ENCODE measurements around the gene NOP58. TPM values are rescaled to one million over a fixed set of nuclear protein-coding genes. Genes with fewer than 3 reads are reported as not detected.
"Not testable (repeated sequence)": the region's sequence is repeated elsewhere in the genome, so short reads cannot be mapped to it uniquely, and the experiment has no call there.

Gene NOP58
- total and polyA plus RNA-seq, 11 donors, result 12.9 to 32.6 (median 21.7) TPM

DNA sequence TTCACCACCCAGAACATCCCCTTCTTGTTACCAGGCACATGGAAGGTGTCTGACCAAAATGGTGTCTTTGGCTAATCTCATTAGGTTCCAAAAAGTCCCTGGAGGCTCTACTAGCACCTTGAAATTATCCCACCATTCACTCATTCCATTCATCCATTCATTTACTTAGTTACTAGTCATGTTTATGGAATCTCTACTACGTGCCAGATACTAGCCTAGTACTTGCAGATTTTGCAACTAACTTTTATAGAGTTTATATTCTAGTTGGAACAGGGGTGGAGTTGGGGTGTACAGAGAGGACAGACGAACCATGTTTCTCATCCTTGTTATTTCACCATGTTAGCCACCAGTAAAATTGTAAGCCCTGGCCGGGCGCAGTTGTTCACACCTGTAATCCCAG, 4.0 kb upstream of the NOP58 start:
- no peak for TF ChIP-seq POLR2A (IDR thresholded peaks at IDR 0.05)
- TF ChIP-seq, protein P1, sequence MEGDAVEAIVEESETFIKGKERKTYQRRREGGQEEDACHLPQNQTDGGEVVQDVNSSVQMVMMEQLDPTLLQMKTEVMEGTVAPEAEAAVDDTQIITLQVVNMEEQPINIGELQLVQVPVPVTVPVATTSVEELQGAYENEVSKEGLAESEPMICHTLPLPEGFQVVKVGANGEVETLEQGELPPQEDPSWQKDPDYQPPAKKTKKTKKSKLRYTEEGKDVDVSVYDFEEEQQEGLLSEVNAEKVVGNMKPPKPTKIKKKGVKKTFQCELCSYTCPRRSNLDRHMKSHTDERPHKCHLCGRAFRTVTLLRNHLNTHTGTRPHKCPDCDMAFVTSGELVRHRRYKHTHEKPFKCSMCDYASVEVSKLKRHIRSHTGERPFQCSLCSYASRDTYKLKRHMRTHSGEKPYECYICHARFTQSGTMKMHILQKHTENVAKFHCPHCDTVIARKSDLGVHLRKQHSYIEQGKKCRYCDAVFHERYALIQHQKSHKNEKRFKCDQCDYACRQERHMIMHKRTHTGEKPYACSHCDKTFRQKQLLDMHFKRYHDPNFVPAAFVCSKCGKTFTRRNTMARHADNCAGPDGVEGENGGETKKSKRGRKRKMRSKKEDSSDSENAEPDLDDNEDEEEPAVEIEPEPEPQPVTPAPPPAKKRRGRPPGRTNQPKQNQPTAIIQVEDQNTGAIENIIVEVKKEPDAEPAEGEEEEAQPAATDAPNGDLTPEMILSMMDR (IDR thresholded peaks at IDR 0.05), result no peak
- peaks cover 0 to 9% (median under 1%) of the 10 kb centered on the region in 12 donors for H3K4me1 ChIP-seq
- H3K36me3 ChIP-seq, result no peaks in the 10 kb centered on the region
- DNase-seq, result no peak
- no peaks in the 10 kb centered on the region for H3K27me3 ChIP-seq
- intact Hi-C loops (cut with DNase I), result no loop called here
- H3K9me3 ChIP-seq, result no peaks in the 10 kb centered on the region
- H3K27ac ChIP-seq, result no peak overlapping the region
- 50 to 84% (median 76%) methylated on average over 4 of the region's 4 CpGs for WGBS, 4 donors
- H3K4me3 ChIP-seq, result no peak overlapping the region
- ATAC-seq, result no peak

DNA sequence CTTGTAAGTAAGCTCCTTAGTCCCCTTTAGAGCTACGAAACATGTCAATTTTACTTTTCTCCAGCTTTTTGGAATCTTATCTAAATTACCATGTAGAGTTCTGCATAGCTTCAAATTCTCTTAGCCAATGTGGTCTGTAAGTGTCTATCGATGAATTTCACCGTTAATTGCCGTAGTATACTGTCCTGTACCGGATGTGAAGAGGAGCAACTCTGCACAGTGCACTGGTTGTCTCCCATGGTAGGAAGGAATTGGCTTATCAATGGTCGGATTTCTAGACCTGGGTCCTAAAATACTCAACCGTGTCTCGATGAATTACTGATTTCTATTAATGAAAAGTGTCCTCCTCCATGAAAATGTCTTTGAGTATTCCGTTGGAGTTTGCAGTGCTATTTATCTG, 1.9 kb downstream of the NOP58 start:
- ATAC-seq (no peak), DNase-seq (no peak)
- no peaks in the 10 kb centered on the region for H3K27me3 ChIP-seq
- no peaks in the 10 kb centered on the region for H3K36me3 ChIP-seq
- TF ChIP-seq POLR2A (IDR thresholded peaks at IDR 0.05), result no peak
- TF ChIP-seq, protein P1 (IDR thresholded peaks at IDR 0.05), result no peak
- intact Hi-C loops (cut with DNase I), result loop anchor here in 1 of 10 donors (5.0 kb wide), 1 partner anchor 110 kb away; the partner anchor contains the start of gene BMPR2
- peaks cover 0 to 49% (median 17%) of the 10 kb centered on the region in 12 donors for H3K4me1 ChIP-seq
- peak overlapping the region in 11 of 12 donors; percentile 69 to 98 (median 81) for H3K4me3 ChIP-seq
- H3K9me3 ChIP-seq, result peaks cover 0 to 4% (median 0%) of the 10 kb centered on the region in 12 donors
- WGBS, 4 donors, result 27 to 33% (median 30%) methylated on average over 9 of the region's 9 CpGs
- H3K27ac ChIP-seq, result peak overlapping the region in 1 of 12 donors; percentile 99

DNA sequence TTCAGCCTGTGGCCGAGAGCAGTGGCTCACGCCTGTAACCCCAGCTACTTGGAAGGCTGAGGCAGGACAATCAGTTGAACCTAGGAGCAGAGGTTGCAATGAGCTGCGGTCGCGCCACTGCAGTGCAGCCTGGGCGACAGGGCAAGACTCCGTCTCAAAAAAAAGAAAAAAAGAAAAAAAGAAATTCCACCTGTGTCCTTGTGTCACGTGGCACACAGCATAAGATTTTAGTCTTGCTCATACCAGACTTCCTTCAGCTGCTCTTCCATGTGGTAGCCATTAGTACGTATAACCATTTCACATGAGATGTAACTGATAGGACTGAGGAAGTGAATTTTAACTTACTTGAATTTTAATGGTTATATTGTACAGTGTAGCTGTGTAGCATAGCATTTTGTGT, 4.0 kb downstream of the NOP58 start:
- ATAC-seq, result no peak
- WGBS, 4 donors, result 78 to 85% (median 79%) methylated on average over 9 of the region's 9 CpGs
- H3K4me1 ChIP-seq, result peaks cover 0 to 56% (median 20%) of the 10 kb centered on the region in 12 donors

DNA sequence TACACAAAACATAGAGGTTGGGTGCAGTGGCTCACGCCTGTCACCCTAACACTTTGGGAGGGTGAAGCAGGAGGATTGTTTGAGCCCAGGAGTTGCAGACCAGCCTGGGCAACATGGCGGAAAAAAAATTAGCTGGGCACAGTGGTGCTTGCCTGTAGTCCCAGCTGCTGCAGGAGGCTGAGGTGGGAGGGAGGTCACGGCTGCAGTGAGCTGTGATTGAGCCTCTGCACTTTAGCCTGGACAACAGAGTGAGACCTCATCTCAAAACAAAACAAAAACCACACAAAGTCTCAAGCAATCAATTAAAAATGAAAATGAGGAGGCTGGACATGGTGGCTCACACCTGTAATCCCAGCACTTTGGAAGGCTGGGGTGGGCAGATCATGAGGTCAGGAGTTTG, 4.9 kb downstream of the NOP58 start:
- DNase-seq, result no peak
- Histone ChIP-seq H3K9me3 (peaks cover 0 to 8% (median 0%) of the 10 kb centered on the region in 12 donors), H3K4me1 (peaks cover 0 to 60% (median 18%) of the 10 kb centered on the region in 12 donors), H3K36me3 (peaks cover 0 to 9% (median 4%) of the 10 kb centered on the region in 9 donors), H3K4me3 (no peak overlapping the region), H3K27ac (peak overlapping the region in 1 of 12 donors; percentile 13), H3K27me3 (no peaks in the 10 kb centered on the region)
- 83 to 93% (median 89%) methylated on average over 3 of the region's 3 CpGs for WGBS, 4 donors
- intact Hi-C loops (cut with DNase I), result loop anchor here in 2 of 10 donors (10.0 kb wide), 3 partner anchors 104 to 274 kb away; partner anchors contain the start of gene BMPR2 (in 1 of the 2)
- TF ChIP-seq, protein P1 (IDR thresholded peaks at IDR 0.05), result no peak
- TF ChIP-seq POLR2A (IDR thresholded peaks at IDR 0.05), result no peak
- ATAC-seq, result no peak

More for the DNA sequence above, 4.0 kb downstream of the NOP58 start:
- intact Hi-C loops (cut with DNase I), result loop anchor here in 1 of 10 donors (5.0 kb wide), 1 partner anchor 108 kb away; the partner anchor contains the start of gene BMPR2
- Histone ChIP-seq H3K9me3 (peaks cover 0 to 8% (median 0%) of the 10 kb centered on the region in 12 donors), H3K36me3 (peaks cover 0 to under 1% (median 0%) of the 10 kb centered on the region in 9 donors), H3K27ac (no peak overlapping the region), H3K4me3 (no peak overlapping the region), H3K27me3 (no peaks in the 10 kb centered on the region)
- TF ChIP-seq POLR2A (IDR thresholded peaks at IDR 0.05), result no peak
- TF ChIP-seq, protein P1 (IDR thresholded peaks at IDR 0.05), result no peak
- DNase-seq, result no peak

DNA sequence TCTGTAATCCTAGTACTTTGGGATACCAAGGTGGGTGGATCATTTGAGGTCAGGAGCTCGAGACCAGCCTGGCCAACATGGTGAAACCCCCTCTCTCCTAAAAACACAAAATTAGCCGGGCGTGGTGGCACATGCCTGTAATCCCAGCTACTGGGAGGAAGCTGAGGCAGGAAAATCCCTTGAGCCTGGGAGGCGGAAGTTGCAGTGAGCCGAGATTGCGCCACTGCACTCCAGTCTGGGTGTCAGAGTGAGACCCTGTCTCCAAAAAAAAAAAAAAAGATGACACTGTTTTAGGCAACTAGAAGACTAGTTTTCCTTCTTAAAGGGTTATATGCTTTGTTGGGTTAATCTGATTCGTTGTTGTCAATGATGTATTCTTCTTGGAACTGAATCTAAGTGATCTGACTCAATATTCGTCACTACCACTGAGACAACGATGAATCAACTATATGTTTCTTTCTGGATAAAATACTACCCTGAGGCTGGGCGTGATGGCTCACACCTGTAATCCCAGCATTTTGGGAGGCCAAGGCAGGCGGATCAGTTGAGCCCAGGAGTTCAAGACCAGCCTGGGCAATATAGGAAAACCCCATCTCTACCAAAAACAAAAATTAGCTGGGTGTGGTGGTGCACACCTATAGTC, 10.6 kb downstream of the NOP58 start:
- H3K27ac ChIP-seq, result peak overlapping the region in 1 of 12 donors; percentile 46

More for the DNA sequence above, 10.6 kb downstream of the NOP58 start:
- not testable (repeated sequence) for ATAC-seq, H3K27me3 ChIP-seq, H3K9me3 ChIP-seq, H3K4me3 ChIP-seq, DNase-seq
- intact Hi-C loops (cut with DNase I), result loop anchor here in 4 of 10 donors (5.0 to 10.0 kb wide), 4 partner anchors 99 to 269 kb away; partner anchors contain the start of gene BMPR2 (in 3 of the 4)
- Histone ChIP-seq H3K4me1 (peaks cover 0 to 41% (median 12%) of the 10 kb centered on the region in 12 donors), H3K36me3 (peaks cover 0 to 57% (median 37%) of the 10 kb centered on the region in 9 donors)
- 83 to 92% (median 87%) methylated on average over 11 of the region's 11 CpGs for WGBS, 4 donors
